Heart left ventricle (tissue), 13 donors: ENCODE measurements around the gene FBXL3.

Source experiments
- POLR2A ChIP-seq, 2 donors: fragments of 450-650 bp; IDR thresholded peaks; one replicate each; pipeline ENCODE4 v1.6.1; 2017; ENCODE audit warnings: antibody characterized with exemption in 2 of 2, mild to moderate bottlenecking in 2 of 2, moderate library complexity in 2 of 2
- TF ChIP-seq, protein P1 (sequence below), 12 donors: fragments of 200-600 bp; sonication (generic) in 4 of 12; IDR thresholded peaks; one replicate each; pipeline versions ENCODE4 v1.5.0 to v1.8.0; 2018 to 2022; ENCODE audit warnings: antibody characterized with exemption in 12 of 12, mild to moderate bottlenecking in 5 of 12
- donor health status: ischemic (EF 13 %, LVEDD 7.1; RV severe dilation, severe dysfunction).
- donor health status: DM: no; HTN: yes; CAD: no.
- donor health status: DM: no; HTN: no; CAD: no.
- donor health status: ischemic (EF 25% LVEDD 6.9; RV normal size, moderate dysfunction).
- donor health status: ischemic (EF 25% LVEDD 5.7; RV mildly dilated, moderate dysfunction).
- donor health status: ischemic (EF 35%, LVEDD 5.7; RV mildly dilated, moderate dysfunction).
- donor health status: nonischemic (EF 11% LVEDD 7.7; RV severe dilation, severe dysfunction).
- donor health status: DM: yes; HTN: yes; CAD: no.
- donor health status: PGD.
- donor health status: ischemic (EF 29% LVEDD 5.4; RV normal size, mild dysfunction).
- donor health status: nonischemic (EF 23%, LVEDD 6.1; RV moderate dilation, normal function).

DNA sequence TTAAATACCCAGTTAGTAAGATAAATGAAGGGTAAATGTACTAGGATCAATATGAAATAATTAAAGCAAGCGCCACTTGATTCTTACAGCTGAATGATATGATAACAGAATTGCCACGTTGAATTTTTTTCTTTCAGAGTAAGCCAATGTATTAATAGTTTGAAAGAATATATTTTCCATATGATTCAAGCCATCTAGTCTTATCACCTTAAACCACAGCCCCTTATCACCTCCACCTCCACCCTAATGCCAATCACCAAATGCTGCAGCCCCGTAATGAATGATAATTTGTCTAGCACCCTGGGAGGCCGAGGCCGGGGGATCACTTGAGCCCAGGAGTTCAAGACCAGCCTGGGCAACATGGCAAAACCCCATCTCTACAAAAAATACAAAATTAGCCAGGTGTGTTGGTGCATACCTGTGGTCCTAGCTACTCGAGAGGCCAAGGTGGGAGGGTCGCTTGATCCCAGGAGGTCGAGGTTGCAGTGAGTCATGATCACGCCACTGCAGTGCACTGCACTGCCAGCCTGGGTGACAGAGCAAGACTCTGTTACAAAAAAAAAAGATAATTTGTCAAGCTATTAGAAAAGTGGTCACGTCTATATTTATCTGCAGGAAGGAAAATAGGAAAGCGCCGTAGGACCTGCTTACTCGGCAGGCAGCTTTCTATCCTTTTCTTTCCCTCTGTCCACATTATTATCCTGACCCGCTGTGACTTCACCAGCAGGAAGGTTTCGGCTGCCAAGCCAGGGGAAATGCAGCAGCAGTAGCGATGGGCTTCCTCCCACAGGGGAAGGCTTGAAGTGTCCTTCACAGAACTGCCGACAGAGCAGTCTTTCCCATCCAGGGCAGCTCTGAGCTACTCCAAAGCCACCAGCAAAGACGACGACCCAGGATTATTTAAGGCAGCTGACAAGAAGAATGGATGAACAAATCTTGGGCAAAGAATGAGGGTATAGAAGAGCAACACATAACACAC lies 54.8 kb downstream of the FBXL3 start:
- no peak for TF ChIP-seq POLR2A (IDR thresholded peaks at IDR 0.05)
- TF ChIP-seq, protein P1, sequence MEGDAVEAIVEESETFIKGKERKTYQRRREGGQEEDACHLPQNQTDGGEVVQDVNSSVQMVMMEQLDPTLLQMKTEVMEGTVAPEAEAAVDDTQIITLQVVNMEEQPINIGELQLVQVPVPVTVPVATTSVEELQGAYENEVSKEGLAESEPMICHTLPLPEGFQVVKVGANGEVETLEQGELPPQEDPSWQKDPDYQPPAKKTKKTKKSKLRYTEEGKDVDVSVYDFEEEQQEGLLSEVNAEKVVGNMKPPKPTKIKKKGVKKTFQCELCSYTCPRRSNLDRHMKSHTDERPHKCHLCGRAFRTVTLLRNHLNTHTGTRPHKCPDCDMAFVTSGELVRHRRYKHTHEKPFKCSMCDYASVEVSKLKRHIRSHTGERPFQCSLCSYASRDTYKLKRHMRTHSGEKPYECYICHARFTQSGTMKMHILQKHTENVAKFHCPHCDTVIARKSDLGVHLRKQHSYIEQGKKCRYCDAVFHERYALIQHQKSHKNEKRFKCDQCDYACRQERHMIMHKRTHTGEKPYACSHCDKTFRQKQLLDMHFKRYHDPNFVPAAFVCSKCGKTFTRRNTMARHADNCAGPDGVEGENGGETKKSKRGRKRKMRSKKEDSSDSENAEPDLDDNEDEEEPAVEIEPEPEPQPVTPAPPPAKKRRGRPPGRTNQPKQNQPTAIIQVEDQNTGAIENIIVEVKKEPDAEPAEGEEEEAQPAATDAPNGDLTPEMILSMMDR (IDR thresholded peaks at IDR 0.05), result no peak
